GM12878 (cell line): ENCODE data around the gene HADHA. TPM values are rescaled to one million over a fixed set of nuclear protein-coding genes. Genes with fewer than 3 reads are reported as not detected.

Source experiments
- ATAC-seq: fragments of 200-7000 bp; cut with Tn5 transposase; 3 replicates; pipeline ENCODE4 v1.9.1; 2020; ENCODE audit warnings: mild to moderate bottlenecking, moderate library complexity
- BruUV-seq: library from RNA; stranded (reverse); fragments of 400-500 nt; replicated peaks from 2 replicates; lab custom pipeline; 2021; lab: Mats Ljungman, UMichigan
- CTCF ChIA-PET: fragments of 300-600 bp; sonication (Branson Sonifier 250); formaldehyde crosslinking; extraction: SDS; loops from one replicate; lab custom pipeline; 2021; ENCODE audit warnings: inconsistent platforms; lab: Yijun Ruan, JAX
- POLR2A ChIA-PET: fragments of 350-600 bp; formaldehyde crosslinking; extraction: SDS; loops from one replicate; lab custom pipeline; 2021; ENCODE audit warnings: inconsistent platforms; lab: Charles Lee
- RAD21 ChIA-PET: fragments of 300-600 bp; sonication (Branson Sonifier 250); formaldehyde crosslinking; loops from one replicate; lab custom pipeline; 2023; ENCODE audit warnings: antibody characterized with exemption; ENCODE audit not compliant: unreplicated experiment; lab: Charles Lee
- SMC1A ChIA-PET: fragments of 300-600 bp; sonication (Branson Sonifier 250); formaldehyde crosslinking; loops from one replicate; lab custom pipeline; 2023; ENCODE audit not compliant: unreplicated experiment, uncharacterized antibody; lab: Charles Lee
- DNase-seq: peaks from one replicate; pipeline ENCODE4 v3.0.0-alpha.2; 2011; ENCODE audit warnings: low read depth, low spot score
- FAIRE-seq: peaks from 3 replicates; lab custom pipeline; 2011; peaks lifted over from hg19 to GRCh38; lab: Jason Lieb, UNC
- H2AFZ ChIP-seq: 2 replicates; pipeline ENCODE4 v1.6.0; 2011; ENCODE audit warnings: low read depth, low read length, control low read depth; ENCODE audit not compliant: control insufficient read depth
- H3K27ac ChIP-seq: 2 replicates; pipeline ENCODE4 v1.5.1; 2011; ENCODE audit warnings: control low read depth; ENCODE audit not compliant: control insufficient read depth, insufficient read depth
- H3K27me3 ChIP-seq, 2 experiments: replicated peaks in 1 of 2; 2 replicates each; pipeline versions ENCODE4 v1.6.0 to v1.6.1; 2011; ENCODE audit warnings: low read length in 1 of 2; ENCODE audit not compliant: control insufficient read depth in 2 of 2, insufficient read depth in 2 of 2
- H3K36me3 ChIP-seq, 2 experiments: 2 replicates each; pipeline ENCODE4 v1.5.1; 2011; ENCODE audit warnings: low read length in 1 of 2; ENCODE audit not compliant: control insufficient read depth in 2 of 2, insufficient read depth in 2 of 2
- H3K4me1 ChIP-seq: 2 replicates; pipeline ENCODE4 v1.6.1; 2011; ENCODE audit warnings: mild to moderate bottlenecking, low read length, moderate library complexity, mixed read lengths; ENCODE audit not compliant: control insufficient read depth, insufficient read depth
- H3K4me2 ChIP-seq: 2 replicates; pipeline ENCODE4 v1.6.0; 2011; ENCODE audit warnings: control low read depth; ENCODE audit not compliant: control insufficient read depth, insufficient read depth
- H3K4me3 ChIP-seq: fragments of 200-600 bp; sonication (generic); 2 replicates; pipeline ENCODE4 v1.5.1; 2016
- H3K79me2 ChIP-seq: 2 replicates; pipeline ENCODE4 v1.6.0; 2011; ENCODE audit warnings: low read length; ENCODE audit not compliant: control insufficient read depth, insufficient read depth
- H3K9ac ChIP-seq: 2 replicates; pipeline ENCODE4 v1.8.0; 2011; ENCODE audit warnings: low read length, control low read depth, mixed read lengths; ENCODE audit not compliant: control insufficient read depth, insufficient read depth
- H3K9me3 ChIP-seq: replicated peaks from 3 replicates; pipeline ENCODE4 v1.5.1; 2011; ENCODE audit warnings: mild to moderate bottlenecking, low read length; ENCODE audit not compliant: control insufficient read depth, insufficient read depth
- H4K20me1 ChIP-seq: 2 replicates; pipeline ENCODE4 v1.6.0; 2011; ENCODE audit not compliant: control insufficient read depth, insufficient read depth
- BMI1 ChIP-seq: fragments of 450-650 bp; IDR thresholded peaks from 2 replicates; pipeline ENCODE4 v1.6.1; 2016; ENCODE audit warnings: mild to moderate bottlenecking, moderate library complexity, borderline replicate concordance
- CREB1 ChIP-seq: IDR thresholded peaks from 2 replicates; pipeline ENCODE4 v1.6.1; 2012; ENCODE audit warnings: low read depth, mild to moderate bottlenecking, inconsistent platforms
- GABPA ChIP-seq: IDR thresholded peaks from 2 replicates; pipeline ENCODE4 v1.6.1; 2014; ENCODE audit warnings: antibody characterized with exemption, low read depth, mild to moderate bottlenecking, inconsistent platforms
- MAX ChIP-seq: IDR thresholded peaks from 2 replicates; pipeline ENCODE4 v1.6.1; 2012; ENCODE audit warnings: low read depth, low read length, improper control_type of control experiment
- NFYB ChIP-seq: IDR thresholded peaks from 2 replicates; pipeline ENCODE4 v1.6.1; 2011; ENCODE audit warnings: low read depth, mild to moderate bottlenecking, low read length, improper control_type of control experiment, moderate library complexity; ENCODE audit not compliant: insufficient read depth
- NKRF ChIP-seq: fragments of 450-650 bp; conservative IDR thresholded peaks from 2 replicates; pipeline ENCODE4 v1.6.1; 2017; ENCODE audit warnings: mild to moderate bottlenecking, moderate library complexity
- RUNX3 ChIP-seq: IDR thresholded peaks from 2 replicates; pipeline ENCODE4 v1.6.1; 2012; ENCODE audit warnings: low read length, inconsistent platforms
- ZBTB40 ChIP-seq: fragments of 450-650 bp; IDR thresholded peaks from 2 replicates; pipeline ENCODE4 v1.6.1; 2016; ENCODE audit warnings: mild to moderate bottlenecking, moderate library complexity, borderline replicate concordance
- WGBS: methylation state at CpG from one replicate; pipeline ENCODE4 v1.1.6; 2016; ENCODE audit warnings: low lambda C conversion rate; ENCODE audit not compliant: insufficient replicate concordance, insufficient coverage; ENCODE audit errors: missing lambda C conversion rate; 5-methylcytosine and 5-hydroxymethylcytosine counted together
- in situ Hi-C: fragments of 300-500 bp; cut with MboI; formaldehyde crosslinking; loops from 9 replicates; pipeline ENCODE4 v1.14.3; 2018; ENCODE audit warnings: mixed read lengths
- intact Hi-C: fragments of 100-400 bp; cut with micrococcal nuclease; formaldehyde crosslinking; loops from one replicate; pipeline ENCODE4 v1.14.2; 2022; ENCODE audit not compliant: unreplicated experiment
- polyA plus RNA-seq, 11 experiments: library from polyadenylated mRNA; depleted of rRNA in 4 of 11; unstranded in 6 of 11; stranded (reverse) in 5 of 11; fragments of >200 nt; fragmentation: Nextera tagmentation in 4 of 11; fragmentation: Illumina TruSeq in 1 of 11; extraction: Ambion mirVana in 4 of 11; extraction: Trizol in 1 of 11; gene quantifications; 1 replicate in 1 of 11; 2 replicates in 10 of 11; pipeline versions ENCODE4 v1.2.1 to v1.2.3, GENCODE V29; 2011 to 2016; ENCODE audit warnings: inconsistent platforms in 2 of 11, missing spikeins in 2 of 11, low read depth in 1 of 11
- total RNA-seq, 4 experiments: library from RNA; depleted of rRNA in 3 of 4; stranded (reverse); fragments of >200 nt in 3 of 4; fragmentation: Illumina TruSeq in 1 of 4; extraction: Trizol in 1 of 4; gene quantifications; 2 replicates each; pipeline versions ENCODE4 v1.2.1 to v1.2.3, GENCODE V29; 2013 to 2021

The HADHA gene
- total and polyA plus RNA-seq, 10 of the 15 experiments (the other 5 are each of a cell fraction or from before 2014, with no cell fraction given): 109 to 207 (median 165) TPM

GRCh38 chr2:26144031-26144430 is 100.4 kb downstream of the HADHA start:
- Histone ChIP-seq H3K4me2 (no peak overlapping the region), H3K4me1 (no peaks in the 10 kb centered on the region), H3K9me3 (no peaks in the 10 kb centered on the region), H4K20me1 (no peaks in the 10 kb centered on the region), H2AFZ (no peak overlapping the region), H3K36me3 (no peaks in the 10 kb centered on the region), H3K27ac (no peak overlapping the region), H3K27me3 (no peaks in the 10 kb centered on the region), H3K9ac (no peak overlapping the region), H3K79me2 (no peaks in the 10 kb centered on the region), H3K4me3 (no peak overlapping the region)
- ChIA-PET SMC1A (interaction anchor here (1.0 to 7.1 kb wide), 5 partner anchors 21 to 194 kb away, joined by 3 to 57 read pairs (median 12); no protein-coding TSS in a partner anchor), RAD21 (interaction anchor here (2.2 to 3.0 kb wide), 2 partner anchors 152 to 193 kb away, joined by 8 to 17 read pairs; no protein-coding TSS in a partner anchor), CTCF (interaction anchor here (0.8 to 6.9 kb wide), 12 partner anchors 9 to 291 kb away, joined by 3 to 84 read pairs (median 6); partner anchors contain the start of genes KIF3C and RAB10), POLR2A (no interaction called here)
- FAIRE-seq (no peak), ATAC-seq (no peak), DNase-seq (no peak)
- intact Hi-C loops (no loop called here), in situ Hi-C loops (loop anchor here (10.0 kb wide), 1 partner anchor 289 kb away; no protein-coding TSS in a partner anchor)
- BruUV-seq: no TSS peak
- 65% methylated on average over 7 of the region's 7 CpGs for WGBS
- TF ChIP-seq RUNX3 (no peak), BMI1 (no peak), CREB1 (no peak), GABPA (no peak), NFYB (no peak), MAX (no peak), NKRF (no peak), ZBTB40 (no peak)
